ENCODE data around the gene SMURF1. TPM values are rescaled to one million over a fixed set of nuclear protein-coding genes. Genes with fewer than 3 reads are reported as not detected.

The SMURF1 gene
- total RNA-seq, 1 donor from 2014 or later, result 9.9 TPM

DNA sequence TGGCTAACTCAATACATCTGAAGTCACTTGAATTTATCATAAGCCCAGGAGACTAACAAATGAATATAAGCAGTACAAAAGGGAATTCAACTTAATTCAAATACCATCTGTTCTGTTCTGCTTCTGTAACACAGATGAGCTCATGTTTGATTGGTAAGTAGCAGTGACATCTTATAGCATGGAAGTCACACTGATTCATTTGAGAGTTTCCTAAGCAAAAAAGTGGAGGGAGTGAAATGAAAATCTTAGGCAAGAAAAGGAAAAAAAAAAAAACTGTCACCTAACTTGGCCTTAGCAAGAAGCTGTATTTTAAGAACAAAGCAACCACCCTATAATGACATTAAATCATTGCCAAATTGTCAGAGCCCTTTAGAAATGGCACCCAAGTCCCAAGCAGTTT lies 49.5 kb downstream of the SMURF1 start:
- no peak overlapping the region for H3K9ac ChIP-seq (ENCODE audit: low read depth in 1 of 3, low read length in 3 of 3)
- H3K4me3 ChIP-seq (ENCODE audit: low read length in 3 of 3), result no peak overlapping the region
- H3K9me3 ChIP-seq (ENCODE audit: control insufficient read depth in 3 of 3, low read length in 3 of 3), result no peaks in the 10 kb centered on the region
- H3K4me1 ChIP-seq (ENCODE audit: control insufficient read depth in 3 of 3, insufficient read depth in 3 of 3, low read length in 3 of 3), result peaks cover 7 to 8% (median 7%) of the 10 kb centered on the region in 3 donors
- no peaks in the 10 kb centered on the region for H3K27me3 ChIP-seq (ENCODE audit: control insufficient read depth in 3 of 3, insufficient read depth in 3 of 3, low read length in 3 of 3)
- no peaks in the 10 kb centered on the region for H3K36me3 ChIP-seq (ENCODE audit: control insufficient read depth in 3 of 3, insufficient read depth in 3 of 3, low read length in 3 of 3)
- H3K27ac ChIP-seq (ENCODE audit: low read depth, low read length), result no peak overlapping the region

DNA sequence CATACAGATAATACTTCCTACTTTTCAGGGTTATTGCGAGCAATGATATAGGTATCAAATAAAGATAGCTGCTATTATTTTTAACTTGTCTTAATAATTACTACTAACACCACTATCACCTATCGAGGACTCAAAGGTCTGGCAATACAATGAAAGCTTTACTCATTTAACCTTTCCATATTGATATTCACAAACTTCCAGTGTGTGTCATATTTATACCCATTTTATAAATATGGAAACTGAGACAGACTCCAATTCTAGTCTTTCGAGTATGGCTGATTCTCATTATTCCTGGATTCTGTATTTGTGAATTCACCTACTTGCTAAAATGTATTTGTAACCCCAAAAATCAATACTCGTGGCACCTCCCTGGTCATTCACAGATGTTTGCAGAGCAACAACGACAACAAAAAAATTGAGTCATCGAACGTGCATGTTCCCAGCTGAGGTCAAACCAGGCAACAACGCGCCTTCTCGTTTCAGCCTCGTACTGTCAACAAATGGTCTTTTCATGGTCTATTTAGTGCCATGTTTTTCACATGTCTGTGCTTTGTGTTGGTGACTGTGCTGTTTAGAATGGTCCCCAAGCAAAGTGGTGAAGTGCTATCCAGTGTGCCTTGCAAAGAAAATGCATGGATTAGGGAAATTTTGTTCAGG lies 51.7 kb downstream of the SMURF1 start:
- no peak overlapping the region for H3K27ac ChIP-seq (ENCODE audit: low read depth, low read length)
- peaks cover 7 to 10% (median 8%) of the 10 kb centered on the region in 3 donors for H3K4me1 ChIP-seq (ENCODE audit: control insufficient read depth in 3 of 3, insufficient read depth in 3 of 3, low read length in 3 of 3)
- H3K36me3 ChIP-seq (ENCODE audit: control insufficient read depth in 3 of 3, insufficient read depth in 3 of 3, low read length in 3 of 3), result no peaks in the 10 kb centered on the region
- no peak overlapping the region for H3K4me3 ChIP-seq (ENCODE audit: low read length in 3 of 3)
- H3K9ac ChIP-seq (ENCODE audit: low read depth in 1 of 3, low read length in 3 of 3), result no peak overlapping the region
- H3K9me3 ChIP-seq (ENCODE audit: control insufficient read depth in 3 of 3, low read length in 3 of 3), result no peaks in the 10 kb centered on the region
- no peaks in the 10 kb centered on the region for H3K27me3 ChIP-seq (ENCODE audit: control insufficient read depth in 3 of 3, insufficient read depth in 3 of 3, low read length in 3 of 3)

DNA sequence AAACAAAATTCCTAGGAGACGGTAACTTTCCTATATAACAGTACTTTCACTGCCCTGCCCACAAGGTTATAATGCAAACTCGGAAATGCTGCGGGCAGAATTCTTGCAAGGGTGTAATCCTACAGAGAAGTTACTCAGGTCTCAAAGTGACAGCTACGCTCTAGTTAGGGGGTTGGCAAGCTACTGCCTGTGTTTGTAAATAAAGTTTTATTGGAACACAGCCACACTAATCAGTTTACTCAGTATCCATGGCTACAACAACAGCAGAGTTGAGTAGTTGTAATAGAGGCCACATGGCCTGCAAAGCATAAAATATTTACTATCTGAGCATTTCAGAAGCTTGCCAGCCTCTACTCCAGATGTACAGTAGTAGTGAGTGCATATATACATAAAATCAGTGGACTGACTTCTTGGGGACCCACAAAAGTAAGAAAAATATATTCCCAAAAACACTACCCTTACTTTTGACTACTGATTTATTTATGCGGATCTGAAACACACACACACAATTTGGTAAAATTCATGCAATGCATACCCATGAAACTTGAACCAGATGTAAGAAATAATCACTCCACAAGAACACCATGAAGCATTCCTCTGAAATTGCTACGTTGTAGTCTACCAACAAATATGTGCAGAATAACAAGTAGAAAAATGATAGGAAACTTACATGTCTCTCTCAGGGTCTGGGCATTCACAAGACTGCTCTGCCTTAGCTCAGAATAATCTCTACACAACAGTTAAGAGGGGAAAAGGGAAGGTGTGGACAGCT lies 53.0 kb downstream of the SMURF1 start:
- H3K9ac ChIP-seq (ENCODE audit: low read depth in 1 of 3, low read length in 3 of 3), result no peak overlapping the region

DNA sequence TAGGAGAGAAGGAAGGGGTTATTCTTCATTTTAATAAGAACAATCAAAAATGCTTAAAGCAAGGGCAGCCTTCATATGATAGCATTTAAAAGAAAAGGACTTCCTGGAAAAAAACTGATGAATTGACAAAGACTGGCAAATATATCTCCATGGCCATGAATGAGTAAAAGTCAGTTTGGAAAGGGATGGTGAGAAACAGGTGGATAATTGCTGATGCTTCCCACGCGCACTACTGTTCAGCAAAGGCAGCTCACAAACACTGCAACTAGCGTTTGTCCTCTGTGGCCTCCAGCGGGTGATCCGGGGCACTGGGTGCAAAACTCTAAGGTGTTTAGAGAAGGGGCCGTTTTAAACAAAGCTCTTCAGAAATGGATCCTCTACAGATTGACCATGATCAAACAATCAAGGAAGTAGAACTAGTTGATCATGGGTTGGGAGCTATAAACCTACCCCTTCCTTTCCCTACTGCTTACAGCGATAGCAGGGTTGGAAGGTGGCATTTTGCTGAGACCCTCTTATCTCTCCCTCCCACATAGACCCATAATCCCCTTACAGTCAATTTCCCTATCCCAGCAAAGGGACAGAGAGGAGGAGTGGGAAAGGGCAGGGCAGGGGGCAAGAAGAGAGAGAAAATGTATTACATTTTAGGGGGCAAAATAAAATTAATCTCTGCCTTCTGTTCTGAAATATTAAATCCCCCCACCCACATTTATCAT lies 53.8 kb downstream of the SMURF1 start:
- Histone ChIP-seq H3K36me3 (ENCODE audit: control insufficient read depth in 3 of 3, insufficient read depth in 3 of 3, low read length in 3 of 3) (no peaks in the 10 kb centered on the region), H3K27me3 (ENCODE audit: control insufficient read depth in 3 of 3, insufficient read depth in 3 of 3, low read length in 3 of 3) (no peaks in the 10 kb centered on the region), H3K9me3 (ENCODE audit: control insufficient read depth in 3 of 3, low read length in 3 of 3) (no peaks in the 10 kb centered on the region), H3K27ac (ENCODE audit: low read depth, low read length) (no peak overlapping the region), H3K4me1 (ENCODE audit: control insufficient read depth in 3 of 3, insufficient read depth in 3 of 3, low read length in 3 of 3) (peaks cover 0 to 3% (median 0%) of the 10 kb centered on the region in 3 donors), H3K4me3 (ENCODE audit: low read length in 3 of 3) (no peak overlapping the region), H3K9ac (ENCODE audit: low read depth in 1 of 3, low read length in 3 of 3) (no peak overlapping the region)

More for the DNA sequence above, 53.0 kb downstream of the SMURF1 start:
- Histone ChIP-seq H3K36me3 (ENCODE audit: control insufficient read depth in 3 of 3, insufficient read depth in 3 of 3, low read length in 3 of 3) (no peaks in the 10 kb centered on the region), H3K27me3 (ENCODE audit: control insufficient read depth in 3 of 3, insufficient read depth in 3 of 3, low read length in 3 of 3) (no peaks in the 10 kb centered on the region), H3K4me3 (ENCODE audit: low read length in 3 of 3) (no peak overlapping the region), H3K4me1 (ENCODE audit: control insufficient read depth in 3 of 3, insufficient read depth in 3 of 3, low read length in 3 of 3) (peaks cover 4 to 9% (median 7%) of the 10 kb centered on the region in 3 donors), H3K9me3 (ENCODE audit: control insufficient read depth in 3 of 3, low read length in 3 of 3) (no peaks in the 10 kb centered on the region), H3K27ac (ENCODE audit: low read depth, low read length) (no peak overlapping the region)

DNA sequence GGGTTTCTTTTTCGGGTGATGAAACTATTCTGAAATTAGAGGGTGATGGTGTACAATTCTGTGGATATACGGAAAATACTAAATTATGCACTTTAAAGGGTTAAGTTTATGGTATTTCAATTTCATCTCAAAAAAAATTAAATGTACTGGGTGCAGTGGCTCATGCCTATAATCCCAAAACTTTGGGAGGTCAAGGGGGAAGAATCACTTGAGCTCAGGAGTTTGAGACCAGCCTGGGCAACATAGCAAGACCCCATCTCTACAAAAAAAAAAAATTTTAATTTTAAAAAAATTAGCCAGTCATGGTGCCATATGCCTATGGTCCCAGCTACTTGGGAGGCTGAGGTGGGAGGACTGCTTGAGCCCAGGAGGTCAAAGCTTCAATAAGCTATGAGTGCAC lies 57.0 kb downstream of the SMURF1 start:
- Histone ChIP-seq H3K27ac (ENCODE audit: low read depth, low read length) (no peak overlapping the region), H3K4me1 (ENCODE audit: control insufficient read depth in 3 of 3, insufficient read depth in 3 of 3, low read length in 3 of 3) (peaks cover 0 to 3% (median 0%) of the 10 kb centered on the region in 3 donors), H3K4me3 (ENCODE audit: low read length in 3 of 3) (no peak overlapping the region), H3K36me3 (ENCODE audit: control insufficient read depth in 3 of 3, insufficient read depth in 3 of 3, low read length in 3 of 3) (no peaks in the 10 kb centered on the region), H3K9me3 (ENCODE audit: control insufficient read depth in 3 of 3, low read length in 3 of 3) (no peaks in the 10 kb centered on the region), H3K27me3 (ENCODE audit: control insufficient read depth in 3 of 3, insufficient read depth in 3 of 3, low read length in 3 of 3) (no peaks in the 10 kb centered on the region), H3K9ac (ENCODE audit: low read depth in 1 of 3, low read length in 3 of 3) (no peak overlapping the region)

DNA sequence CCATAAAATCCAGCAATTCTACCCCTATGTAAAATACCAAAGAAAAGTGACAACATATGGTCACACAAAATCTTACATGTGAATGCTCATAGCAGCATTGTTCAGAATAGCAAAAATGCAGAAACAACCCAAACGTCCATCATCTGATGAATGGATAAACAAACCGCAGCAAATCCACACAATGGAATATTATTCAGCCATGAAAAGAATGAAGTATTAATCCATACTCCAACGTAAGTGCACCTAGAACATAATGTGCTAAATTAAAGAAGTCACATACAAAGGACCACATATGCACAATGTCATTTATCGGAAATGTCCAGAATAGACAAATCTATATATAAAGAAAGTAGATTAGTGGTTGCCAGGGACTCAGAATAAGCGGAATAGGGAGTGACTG lies 57.4 kb downstream of the SMURF1 start:
- Histone ChIP-seq H3K27me3 (ENCODE audit: control insufficient read depth in 3 of 3, insufficient read depth in 3 of 3, low read length in 3 of 3) (no peaks in the 10 kb centered on the region), H3K9me3 (ENCODE audit: control insufficient read depth in 3 of 3, low read length in 3 of 3) (no peaks in the 10 kb centered on the region), H3K36me3 (ENCODE audit: control insufficient read depth in 3 of 3, insufficient read depth in 3 of 3, low read length in 3 of 3) (no peaks in the 10 kb centered on the region), H3K4me1 (ENCODE audit: control insufficient read depth in 3 of 3, insufficient read depth in 3 of 3, low read length in 3 of 3) (peaks cover 0 to 3% (median 0%) of the 10 kb centered on the region in 3 donors), H3K4me3 (ENCODE audit: low read length in 3 of 3) (no peak overlapping the region), H3K9ac (ENCODE audit: low read depth in 1 of 3, low read length in 3 of 3) (no peak overlapping the region), H3K27ac (ENCODE audit: low read depth, low read length) (no peak overlapping the region)

DNA sequence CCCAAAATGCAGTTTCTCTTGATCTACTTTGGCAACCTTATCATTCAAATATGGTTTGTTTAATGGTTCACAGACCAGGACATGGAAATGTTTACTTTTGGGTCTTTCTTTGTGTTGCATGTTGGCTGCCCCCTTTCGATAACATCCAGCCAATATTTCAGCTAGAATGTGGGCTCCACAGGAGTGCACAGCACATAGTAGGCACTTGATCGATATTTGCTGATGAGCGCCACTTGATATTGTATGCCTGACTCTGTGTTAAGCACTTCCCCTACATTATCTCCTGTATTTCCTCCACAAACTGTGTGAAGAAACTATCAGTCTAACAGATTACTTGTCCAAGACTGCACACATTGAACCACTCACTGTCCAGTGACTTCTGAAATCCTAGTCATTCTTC lies 60.2 kb downstream of the SMURF1 start:
- no peaks in the 10 kb centered on the region for H3K9me3 ChIP-seq (ENCODE audit: control insufficient read depth in 3 of 3, low read length in 3 of 3)
- peaks cover 4 to 10% (median 4%) of the 10 kb centered on the region in 3 donors for H3K4me1 ChIP-seq (ENCODE audit: control insufficient read depth in 3 of 3, insufficient read depth in 3 of 3, low read length in 3 of 3)
- no peak overlapping the region for H3K4me3 ChIP-seq (ENCODE audit: low read length in 3 of 3)
- no peak overlapping the region for H3K9ac ChIP-seq (ENCODE audit: low read depth in 1 of 3, low read length in 3 of 3)
- H3K27ac ChIP-seq (ENCODE audit: low read depth, low read length), result no peak overlapping the region
- no peaks in the 10 kb centered on the region for H3K36me3 ChIP-seq (ENCODE audit: control insufficient read depth in 3 of 3, insufficient read depth in 3 of 3, low read length in 3 of 3)
- H3K27me3 ChIP-seq (ENCODE audit: control insufficient read depth in 3 of 3, insufficient read depth in 3 of 3, low read length in 3 of 3), result no peaks in the 10 kb centered on the region

DNA sequence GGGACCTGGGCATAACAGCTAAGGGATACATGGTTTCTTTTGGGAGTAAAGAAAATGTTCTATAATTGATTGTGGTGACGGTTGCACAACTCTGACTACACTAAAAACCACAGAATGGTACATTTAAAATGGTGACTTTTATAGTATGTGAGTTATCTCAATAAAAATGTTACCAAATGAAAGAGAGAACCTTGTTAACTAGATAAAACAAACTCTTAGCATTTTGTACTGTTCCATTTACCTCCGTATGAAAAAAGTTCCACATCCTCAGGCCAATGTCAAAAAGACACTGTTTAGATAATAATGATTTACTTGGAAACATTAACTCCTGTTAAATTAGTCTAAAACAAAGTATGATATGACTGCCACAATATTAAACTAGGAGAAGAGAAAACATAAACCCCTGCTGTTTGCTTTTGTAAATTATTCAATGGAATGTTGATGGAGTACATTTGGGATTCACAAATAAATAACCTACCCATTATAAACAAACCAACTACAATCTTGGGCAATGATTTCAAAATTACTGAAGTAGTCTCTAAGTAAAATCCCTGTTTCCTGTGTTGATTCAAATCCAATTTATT lies 60.7 kb downstream of the SMURF1 start:
- H3K27me3 ChIP-seq (ENCODE audit: control insufficient read depth in 3 of 3, insufficient read depth in 3 of 3, low read length in 3 of 3), result no peaks in the 10 kb centered on the region
- no peak overlapping the region for H3K9ac ChIP-seq (ENCODE audit: low read depth in 1 of 3, low read length in 3 of 3)
- peaks cover 4 to 7% (median 4%) of the 10 kb centered on the region in 3 donors for H3K4me1 ChIP-seq (ENCODE audit: control insufficient read depth in 3 of 3, insufficient read depth in 3 of 3, low read length in 3 of 3)
- H3K4me3 ChIP-seq (ENCODE audit: low read length in 3 of 3), result no peak overlapping the region
- H3K9me3 ChIP-seq (ENCODE audit: control insufficient read depth in 3 of 3, low read length in 3 of 3), result no peaks in the 10 kb centered on the region
- H3K27ac ChIP-seq (ENCODE audit: low read depth, low read length), result no peak overlapping the region
- no peaks in the 10 kb centered on the region for H3K36me3 ChIP-seq (ENCODE audit: control insufficient read depth in 3 of 3, insufficient read depth in 3 of 3, low read length in 3 of 3)

DNA sequence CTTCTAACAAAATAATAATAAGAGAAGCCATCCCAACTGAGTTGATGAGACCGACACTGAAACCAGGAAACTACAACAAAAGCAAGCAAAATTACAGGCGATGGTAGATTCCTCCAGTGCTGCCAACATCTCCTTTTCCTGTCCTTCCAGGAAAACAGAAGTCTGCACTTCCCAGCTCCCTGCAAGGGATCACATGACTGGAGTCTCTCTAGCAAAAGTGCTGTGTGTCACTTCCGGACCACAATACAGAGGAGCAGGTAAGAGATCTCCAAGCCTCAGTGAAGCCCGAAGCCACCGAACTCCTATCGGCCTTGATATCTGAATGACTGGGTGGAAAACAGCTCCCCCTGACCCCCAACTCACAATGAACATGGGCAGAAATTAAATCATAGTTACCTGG lies 63.2 kb downstream of the SMURF1 start:
- no peaks in the 10 kb centered on the region for H3K9me3 ChIP-seq (ENCODE audit: control insufficient read depth in 3 of 3, low read length in 3 of 3)
- no peaks in the 10 kb centered on the region for H3K27me3 ChIP-seq (ENCODE audit: control insufficient read depth in 3 of 3, insufficient read depth in 3 of 3, low read length in 3 of 3)
- H3K4me3 ChIP-seq (ENCODE audit: low read length in 3 of 3), result no peak overlapping the region
- no peak overlapping the region for H3K9ac ChIP-seq (ENCODE audit: low read depth in 1 of 3, low read length in 3 of 3)
- no peak overlapping the region for H3K27ac ChIP-seq (ENCODE audit: low read depth, low read length)
- no peaks in the 10 kb centered on the region for H3K36me3 ChIP-seq (ENCODE audit: control insufficient read depth in 3 of 3, insufficient read depth in 3 of 3, low read length in 3 of 3)
- H3K4me1 ChIP-seq (ENCODE audit: control insufficient read depth in 3 of 3, insufficient read depth in 3 of 3, low read length in 3 of 3), result peaks cover 4 to 13% (median 4%) of the 10 kb centered on the region in 3 donors
